Measurements from ENCODE around the gene HOXD3. TPM values are rescaled to one million over a fixed set of nuclear protein-coding genes. Genes with fewer than 3 reads are reported as not detected.

HOXD3 gene
- total and polyA plus RNA-seq, 2 experiments from 2014 or later, result 2.3 to 3.2 TPM

DNA sequence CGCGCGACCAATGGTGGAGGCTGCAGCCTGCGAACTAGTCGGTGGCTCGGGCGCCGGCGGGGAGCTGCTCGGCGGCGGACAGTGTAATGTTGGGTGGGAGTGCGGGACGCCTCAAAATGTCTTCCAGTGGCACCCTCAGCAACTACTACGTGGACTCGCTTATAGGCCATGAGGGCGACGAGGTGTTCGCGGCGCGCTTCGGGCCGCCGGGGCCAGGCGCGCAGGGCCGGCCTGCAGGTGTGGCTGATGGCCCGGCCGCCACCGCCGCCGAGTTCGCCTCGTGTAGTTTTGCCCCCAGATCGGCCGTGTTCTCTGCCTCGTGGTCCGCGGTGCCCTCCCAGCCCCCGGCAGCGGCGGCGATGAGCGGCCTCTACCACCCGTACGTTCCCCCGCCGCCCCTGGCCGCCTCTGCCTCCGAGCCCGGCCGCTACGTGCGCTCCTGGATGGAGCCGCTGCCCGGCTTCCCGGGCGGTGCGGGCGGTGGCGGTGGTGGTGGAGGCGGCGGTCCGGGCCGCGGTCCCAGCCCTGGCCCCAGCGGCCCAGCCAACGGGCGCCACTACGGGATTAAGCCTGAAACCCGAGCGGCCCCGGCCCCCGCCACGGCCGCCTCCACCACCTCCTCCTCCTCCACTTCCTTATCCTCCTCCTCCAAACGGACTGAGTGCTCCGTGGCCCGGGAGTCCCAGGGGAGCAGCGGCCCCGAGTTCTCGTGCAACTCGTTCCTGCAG is 34.3 kb upstream of the HOXD3 start, which contains the start of gene HOXD9:
HOXD9 (plus strand) TSS at position 37 of the 728 bp plus-strand sequence; CDS start at position 87, 50 bp downstream.
- no peaks in the 10 kb centered on the region for H3K9me2 ChIP-seq (ENCODE audit: insufficient read depth)
- in situ Hi-C loops (cut with MboI), result loop anchor here (10.0 to 25.0 kb wide), 2 partner anchors 702 to 1614 kb away; no protein-coding TSS in a partner anchor
- H3K36me3 ChIP-seq (ENCODE audit: low read depth), result peaks cover 10% of the 10 kb centered on the region; the same call in 1 of the 2 replicates
- TF ChIP-seq EZH2phosphoT487 (IDR thresholded peaks at IDR 0.05; ENCODE audit: insufficient read depth, low read depth), result no peak
- no peak for TF ChIP-seq EZH2 (IDR thresholded peaks at IDR 0.05; ENCODE audit: insufficient read depth, poor library complexity, severe bottlenecking)
- peak within 1 kb of the TSS; percentile 70 for H3K4me3 ChIP-seq
- no peaks in the 10 kb centered on the region for H4K20me1 ChIP-seq (ENCODE audit: insufficient read depth)
- peak within 1 kb of the TSS; percentile 68 for H2AFZ ChIP-seq
- H3K27me3 ChIP-seq (replicated peaks; ENCODE audit: insufficient read depth), result no peaks in the 10 kb centered on the region
- peaks cover 66% of the 10 kb centered on the region for H3K79me2 ChIP-seq (ENCODE audit: insufficient read depth)
- H3K9me3 ChIP-seq (ENCODE audit: low read depth), result no peaks in the 10 kb centered on the region
- H3K4me2 ChIP-seq (ENCODE audit: unreplicated experiment), result peak within 1 kb of the TSS; percentile 56
- 3 to 4% methylated on average over 45 to 65 of the region's 84 CpGs for WGBS, 2 experiments (ENCODE audit: low coverage in 1 of 2, low lambda C conversion rate in 2 of 2, missing lambda C conversion rate in 2 of 2)
- H3F3A ChIP-seq (ENCODE audit: insufficient read depth), result peaks cover 22% of the 10 kb centered on the region
- H3K27ac ChIP-seq, result peak within 1 kb of the TSS; percentile 39
- peak within 1 kb of the TSS; percentile 73 for H3K9ac ChIP-seq
- H3K4me1 ChIP-seq (ENCODE audit: insufficient read depth), result peaks cover 16% of the 10 kb centered on the region
- DNase-seq, result peak; percentile 91

DNA sequence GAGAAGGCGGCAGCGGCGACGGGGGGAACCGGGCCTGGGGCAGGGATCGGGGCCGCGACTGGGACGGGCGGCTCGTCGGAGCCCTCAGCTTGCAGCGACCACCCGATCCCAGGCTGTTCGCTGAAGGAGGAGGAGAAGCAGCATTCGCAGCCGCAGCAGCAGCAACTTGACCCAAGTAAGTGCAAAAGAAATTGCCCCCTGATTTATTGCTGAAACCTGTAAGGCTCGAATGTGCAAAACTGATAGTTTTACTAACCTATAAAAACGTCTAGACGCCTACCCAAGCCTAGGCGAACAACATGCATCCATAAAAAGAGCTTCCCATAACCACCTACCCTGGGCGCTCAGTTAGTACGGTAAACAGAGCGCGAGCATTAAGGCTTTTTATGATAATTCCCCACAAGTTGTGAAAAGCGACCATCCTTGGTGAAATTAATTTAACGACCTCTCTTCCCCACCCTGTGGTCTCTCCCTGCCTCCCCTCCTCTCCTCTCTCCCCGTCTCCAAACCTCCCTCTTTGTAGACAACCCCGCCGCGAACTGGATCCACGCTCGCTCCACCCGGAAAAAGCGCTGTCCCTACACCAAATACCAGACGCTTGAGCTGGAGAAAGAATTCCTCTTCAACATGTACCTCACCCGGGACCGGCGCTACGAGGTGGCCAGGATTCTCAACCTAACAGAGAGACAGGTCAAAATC is 33.5 kb upstream of the HOXD3 start:
- Histone ChIP-seq H3K9me2 (ENCODE audit: insufficient read depth) (no peaks in the 10 kb centered on the region), H3K4me1 (ENCODE audit: insufficient read depth) (peaks cover 20% of the 10 kb centered on the region), H3K27ac (no peak overlapping the region; the same call in 1 of the 2 replicates), H3K79me2 (ENCODE audit: insufficient read depth) (peaks cover 66% of the 10 kb centered on the region), H3K36me3 (ENCODE audit: low read depth) (peaks cover 9% of the 10 kb centered on the region; the same call in 1 of the 2 replicates), H3F3A (ENCODE audit: insufficient read depth) (peaks cover 28% of the 10 kb centered on the region), H3K4me2 (ENCODE audit: unreplicated experiment) (peak overlapping the region; percentile 56), H2AFZ (peak overlapping the region; percentile 68; the same call in 1 of the 2 replicates), H4K20me1 (ENCODE audit: insufficient read depth) (no peaks in the 10 kb centered on the region), H3K9ac (peak overlapping the region; percentile 73), H3K9me3 (ENCODE audit: low read depth) (no peaks in the 10 kb centered on the region), H3K4me3 (peak overlapping the region; percentile 70), H3K27me3 (replicated peaks; ENCODE audit: insufficient read depth) (no peaks in the 10 kb centered on the region)
- DNase-seq, result no peak
- TF ChIP-seq EZH2 (IDR thresholded peaks at IDR 0.05; ENCODE audit: insufficient read depth, poor library complexity, severe bottlenecking), result no peak
- no peak for TF ChIP-seq EZH2phosphoT487 (IDR thresholded peaks at IDR 0.05; ENCODE audit: insufficient read depth, low read depth)
- in situ Hi-C loops (cut with MboI), result loop anchor here (10.0 to 25.0 kb wide), 2 partner anchors 701 to 1614 kb away; no protein-coding TSS in a partner anchor
- 69% methylated on average over 38 to 40 of the region's 40 CpGs for WGBS, 2 experiments (ENCODE audit: low coverage in 1 of 2, low lambda C conversion rate in 2 of 2, missing lambda C conversion rate in 2 of 2)

DNA sequence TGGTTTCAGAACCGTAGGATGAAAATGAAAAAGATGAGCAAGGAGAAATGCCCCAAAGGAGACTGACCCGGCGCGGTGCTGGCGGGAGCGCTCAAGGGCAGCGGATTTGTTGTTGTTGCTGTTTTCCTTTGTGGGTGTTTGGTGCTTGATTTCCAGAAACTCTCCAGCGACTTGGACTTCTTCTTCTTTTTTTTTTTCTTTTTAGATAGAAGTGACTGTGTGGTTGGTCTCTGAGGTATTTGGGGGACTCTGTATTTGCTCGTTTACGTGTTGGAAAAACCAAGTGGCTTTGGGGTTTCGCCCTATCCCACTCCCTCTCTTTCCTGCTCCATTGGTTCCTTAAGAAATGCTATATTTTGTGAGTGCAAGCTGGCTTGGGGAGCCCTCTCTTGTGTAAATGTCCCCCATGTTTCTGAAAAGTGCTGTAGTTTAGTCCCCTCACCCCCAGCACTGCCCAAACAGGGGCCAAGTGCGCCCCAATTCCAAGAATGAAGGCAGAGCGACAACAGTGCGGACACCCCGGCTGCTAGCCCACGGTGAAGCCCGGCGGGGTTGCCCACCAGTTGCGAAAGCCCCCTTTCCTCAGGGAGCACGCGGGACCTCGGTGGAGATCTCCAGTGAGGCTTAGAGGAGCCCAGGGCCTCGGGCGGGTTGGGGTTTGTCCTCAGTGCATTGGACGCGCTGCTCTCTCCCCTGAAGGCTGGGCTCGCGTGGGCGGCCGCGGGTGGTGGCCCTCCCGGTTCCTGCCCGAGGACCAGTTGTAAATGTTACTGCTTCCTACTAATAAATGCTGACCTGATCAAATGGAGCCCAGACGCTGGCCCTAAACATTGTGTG is 32.8 kb upstream of the HOXD3 start:
- Histone ChIP-seq H3K27ac (no peak overlapping the region), H3F3A (ENCODE audit: insufficient read depth) (peaks cover 28% of the 10 kb centered on the region), H2AFZ (no peak overlapping the region), H3K36me3 (ENCODE audit: low read depth) (peaks cover 6% of the 10 kb centered on the region; the same call in 1 of the 2 replicates), H4K20me1 (ENCODE audit: insufficient read depth) (no peaks in the 10 kb centered on the region), H3K27me3 (replicated peaks; ENCODE audit: insufficient read depth) (no peaks in the 10 kb centered on the region), H3K4me3 (no peak overlapping the region), H3K79me2 (ENCODE audit: insufficient read depth) (peaks cover 64% of the 10 kb centered on the region), H3K9me2 (ENCODE audit: insufficient read depth) (no peaks in the 10 kb centered on the region), H3K4me2 (ENCODE audit: unreplicated experiment) (no peak overlapping the region), H3K9ac (no peak overlapping the region), H3K9me3 (ENCODE audit: low read depth) (no peaks in the 10 kb centered on the region), H3K4me1 (ENCODE audit: insufficient read depth) (peaks cover 20% of the 10 kb centered on the region)
- no peak for TF ChIP-seq EZH2phosphoT487 (IDR thresholded peaks at IDR 0.05; ENCODE audit: insufficient read depth, low read depth)
- TF ChIP-seq EZH2 (IDR thresholded peaks at IDR 0.05; ENCODE audit: insufficient read depth, poor library complexity, severe bottlenecking), result no peak
- in situ Hi-C loops (cut with MboI), result loop anchor here (10.0 to 25.0 kb wide), 2 partner anchors 700 to 1613 kb away; no protein-coding TSS in a partner anchor
- 95 to 97% methylated on average over 31 to 34 of the region's 34 CpGs for WGBS, 2 experiments (ENCODE audit: low coverage in 1 of 2, low lambda C conversion rate in 2 of 2, missing lambda C conversion rate in 2 of 2)
- DNase-seq, result no peak

All from GM23248 (cell line).